GM23338 (cell line): ENCODE data around the gene FAU. TPM values are rescaled to one million over a fixed set of nuclear protein-coding genes. Genes with fewer than 3 reads are reported as not detected.
A peak's percentile ranks its signal among the peaks of the same experiment; 100 is the strongest.

Source experiments
- ATAC-seq: fragments of 200-7000 bp; cut with Tn5 transposase; 3 replicates; pipeline ENCODE4 v1.9.1; 2020
- DNase-seq: peaks from one replicate; pipeline ENCODE4 v3.0.0-alpha.2; 2015; ENCODE audit warnings: low spot score
- H2AFZ ChIP-seq: fragments of 200-600 bp; sonication (generic); 2 replicates; pipeline ENCODE4 v1.8.0; 2016; ENCODE audit warnings: antibody characterized with exemption, mild to moderate bottlenecking, moderate library complexity
- H3F3A ChIP-seq: fragments of 200-600 bp; sonication (generic); replicated peaks from 2 replicates; pipeline ENCODE4 v1.8.0; 2017; ENCODE audit warnings: antibody characterized with exemption, mixed run types, low read depth
- H3K27ac ChIP-seq: fragments of 200-600 bp; sonication (generic); 2 replicates; pipeline ENCODE4 v1.6.1; 2016; ENCODE audit warnings: low read depth
- H3K27me3 ChIP-seq: fragments of 200-600 bp; sonication (generic); 2 replicates; pipeline ENCODE4 v1.8.0; 2016; ENCODE audit warnings: mild to moderate bottlenecking, mixed run types, moderate library complexity; ENCODE audit not compliant: insufficient read depth
- H3K36me3 ChIP-seq: fragments of 200-600 bp; sonication (generic); 2 replicates; pipeline ENCODE4 v1.8.0; 2016; ENCODE audit warnings: mild to moderate bottlenecking; ENCODE audit not compliant: insufficient read depth
- H3K4me1 ChIP-seq: fragments of 200-600 bp; sonication (generic); 2 replicates; pipeline ENCODE4 v1.8.0; 2016; ENCODE audit warnings: mild to moderate bottlenecking, moderate library complexity; ENCODE audit not compliant: insufficient read depth
- H3K4me2 ChIP-seq: fragments of 200-600 bp; sonication (generic); 2 replicates; pipeline ENCODE4 v1.7.1; 2017; ENCODE audit warnings: mixed run types
- H3K4me3 ChIP-seq: fragments of 200-600 bp; sonication (generic); 2 replicates; pipeline ENCODE4 v1.6.1; 2016; ENCODE audit warnings: mixed run types
- H3K79me2 ChIP-seq: fragments of 200-600 bp; sonication (generic); replicated peaks from 2 replicates; pipeline ENCODE4 v1.8.0; 2017; ENCODE audit warnings: mild to moderate bottlenecking; ENCODE audit not compliant: insufficient read depth
- H3K9me2 ChIP-seq: fragments of 200-600 bp; sonication (generic); 2 replicates; pipeline ENCODE4 v1.8.0; 2017; ENCODE audit not compliant: insufficient read depth
- H4K20me1 ChIP-seq: fragments of 200-600 bp; sonication (generic); replicated peaks from 2 replicates; pipeline ENCODE4 v1.8.0; 2017; ENCODE audit warnings: mild to moderate bottlenecking; ENCODE audit not compliant: insufficient read depth
- H3K27ac Mint-ChIP-seq: 2 replicates; pipeline ENCODE4 v1.8.0; 2020; ENCODE audit warnings: inconsistent platforms, mild to moderate bottlenecking, moderate library complexity, mixed read lengths
- H3K27me3 Mint-ChIP-seq: 3 replicates; pipeline ENCODE4 v1.8.0; 2022; ENCODE audit warnings: low read depth, mild to moderate bottlenecking, moderate library complexity, mixed read lengths, inconsistent platforms; ENCODE audit not compliant: insufficient read depth, poor library complexity
- H3K36me3 Mint-ChIP-seq: 3 replicates; pipeline ENCODE4 v1.8.0; 2021; ENCODE audit warnings: low read depth, mild to moderate bottlenecking, inconsistent platforms, moderate library complexity, mixed read lengths
- H3K4me1 Mint-ChIP-seq: 3 replicates; pipeline ENCODE4 v1.8.0; 2020; ENCODE audit warnings: mild to moderate bottlenecking, inconsistent platforms, mixed read lengths
- H3K4me3 Mint-ChIP-seq: 3 replicates; pipeline ENCODE4 v1.8.0; 2021; ENCODE audit warnings: moderate library complexity, mild to moderate bottlenecking, inconsistent platforms, mixed read lengths
- H3K9me3 Mint-ChIP-seq: 3 replicates; pipeline ENCODE4 v1.8.0; 2020; ENCODE audit warnings: moderate library complexity, mild to moderate bottlenecking, inconsistent platforms, mixed read lengths
- CREB1 ChIP-seq: fragments of 250-450 bp; sonication (Bioruptor Pico); IDR thresholded peaks from 2 replicates; pipeline ENCODE4 v1.5.0; 2020; ENCODE audit warnings: low read depth, mild to moderate bottlenecking, moderate library complexity
- CTCF ChIP-seq, 2 experiments: fragments of 200-600 bp in 1 of 2; sonication (generic) in 1 of 2; conservative IDR thresholded peaks; 2 replicates each; pipeline versions ENCODE4 v1.5.1 to v1.6.1; 2016 to 2017; ENCODE audit warnings: antibody characterized with exemption in 2 of 2, low read depth in 2 of 2, mild to moderate bottlenecking in 2 of 2, moderate library complexity in 1 of 2
- ETS1 ChIP-seq: IDR thresholded peaks from 2 replicates; pipeline ENCODE4 v1.6.1; 2016; ENCODE audit warnings: antibody characterized with exemption
- NANOG ChIP-seq: IDR thresholded peaks from 2 replicates; pipeline ENCODE4 v1.6.1; 2016; ENCODE audit warnings: antibody characterized with exemption, borderline replicate concordance
- POLR2AphosphoS5 ChIP-seq: IDR thresholded peaks from 2 replicates; pipeline ENCODE4 v1.6.1; 2016; ENCODE audit warnings: antibody characterized with exemption, low read depth
- REST ChIP-seq: IDR thresholded peaks from one replicate; pipeline ENCODE4 v1.6.1; 2018; ENCODE audit warnings: antibody characterized with exemption; ENCODE audit not compliant: unreplicated experiment
- ZNF114 ChIP-seq: fragments of 250-450 bp; sonication (Bioruptor Pico); IDR thresholded peaks from 2 replicates; pipeline ENCODE4 v1.5.0; 2020; ENCODE audit warnings: mild to moderate bottlenecking, moderate library complexity
- ZNF462 ChIP-seq: fragments of 250-450 bp; sonication (Bioruptor Pico); IDR thresholded peaks from 2 replicates; pipeline ENCODE4 v1.5.0; 2020; ENCODE audit warnings: mild to moderate bottlenecking, moderate library complexity
- polyA plus RNA-seq: library from polyadenylated mRNA; unstranded; fragments of >200 nt; fragmentation: Nextera tagmentation; extraction: Ambion mirVana; gene quantifications from 2 replicates; pipeline ENCODE4 v1.2.1, GENCODE V29; 2016
- total RNA-seq: library from RNA; depleted of rRNA; stranded (reverse); fragments of >200 nt; shearing (Covaris generic); gene quantifications from 2 replicates; pipeline ENCODE4 v1.2.3, GENCODE V29; 2014

FAU gene
- total and polyA plus RNA-seq, 2 experiments from 2014 or later: 262 to 1,177 TPM

GRCh38 chr11:65117206-65118096, 4.5 kb downstream of the FAU start, which contains the start of gene ZNHIT2:
ZNHIT2 (minus strand) TSS chr11:65117701; CDS start chr11:65117653, 48 bp downstream.
- peak; percentile 58 for ATAC-seq
- peaks cover 32% of the 10 kb centered on the region for H3K79me2 ChIP-seq
- H2AFZ ChIP-seq: no peak within 1 kb of the TSS

More at GRCh38 chr11:65117206-65118096, 4.5 kb downstream of the FAU start, which contains the start of gene ZNHIT2:
- peak within 1 kb of the TSS; percentile 85 for H3K27ac ChIP-seq
- no peaks in the 10 kb centered on the region for H3K9me2 ChIP-seq
- H4K20me1 ChIP-seq: peaks cover 12% of the 10 kb centered on the region
- peaks cover 12% of the 10 kb centered on the region for H3K4me1 ChIP-seq
- no peaks in the 10 kb centered on the region for H3K27me3 ChIP-seq
- H3K4me3 Mint-ChIP-seq: peak within 1 kb of the TSS; percentile 92
- H3K4me2 ChIP-seq: peak within 1 kb of the TSS; percentile 92
- peak; percentile 99 for DNase-seq
- peak within 1 kb of the TSS; percentile 82 for H3K4me3 ChIP-seq
- TF ChIP-seq POLR2AphosphoS5: peak; percentile 43
- TF ChIP-seq NANOG: no peak
- TF ChIP-seq ZNF114: no peak
- no peak for TF ChIP-seq REST
- peak; percentile 87 to 91 for TF ChIP-seq CTCF (conservative IDR thresholded peaks at IDR 0.05; ENCODE audit: low read depth in 2 of 2)
- no peak for TF ChIP-seq ZNF462 (CRISPR knock-in tag)
- peak; percentile 71; the same call in 1 of the 2 replicates for TF ChIP-seq ETS1
- TF ChIP-seq CREB1 (CRISPR knock-in tag): peak; percentile 90
- peaks cover 46% of the 10 kb centered on the region for H3K27me3 Mint-ChIP-seq
- peaks cover 68% of the 10 kb centered on the region for H3K36me3 Mint-ChIP-seq
- H3K4me1 Mint-ChIP-seq: peaks cover 30% of the 10 kb centered on the region
- H3K27ac Mint-ChIP-seq: peak within 1 kb of the TSS; percentile 98
- H3K36me3 ChIP-seq: peaks cover 18% of the 10 kb centered on the region
- no peaks in the 10 kb centered on the region; the same call in 1 of the 3 replicates for H3K9me3 Mint-ChIP-seq
- peaks cover 38% of the 10 kb centered on the region for H3F3A ChIP-seq
